HepG2 (cell line): ENCODE data around the gene FBH1. TPM values are rescaled to one million over a fixed set of nuclear protein-coding genes. Genes with fewer than 3 reads are reported as not detected.

Source experiments
- ARID2 ChIP-seq: sonication (generic); formaldehyde crosslinking; IDR thresholded peaks from 2 replicates; pipeline ENCODE4 v1.8.1; 2022; ENCODE audit warnings: mild to moderate bottlenecking, missing genetic modification reagents, borderline replicate concordance
- FOSL1 ChIP-seq: sonication (generic); formaldehyde crosslinking; IDR thresholded peaks from 2 replicates; pipeline ENCODE4 v1.9.0; 2021; ENCODE audit warnings: missing genetic modification reagents, borderline replicate concordance
- HMG20B ChIP-seq: conservative IDR thresholded peaks from 2 replicates; pipeline ENCODE4 v1.6.1; 2016; ENCODE audit warnings: missing genetic modification reagents, missing compliant biosample characterization
- NONO ChIP-seq, 2 experiments: fragments of 450-650 bp in 1 of 2; sonication (generic) in 1 of 2; formaldehyde crosslinking in 1 of 2; IDR thresholded peaks in 1 of 2; conservative IDR thresholded peaks in 1 of 2; 2 replicates each; pipeline versions ENCODE4 v1.6.1 to v1.8.0; 2017 to 2022; ENCODE audit warnings: mild to moderate bottlenecking in 1 of 2, missing genetic modification reagents in 1 of 2, moderate library complexity in 1 of 2
- PCBP1 ChIP-seq: fragments of 200-400 bp; formaldehyde crosslinking; IDR thresholded peaks from 2 replicates; pipeline ENCODE4 v1.6.1; 2017; ENCODE audit warnings: mild to moderate bottlenecking, low read depth, low read length, borderline replicate concordance
- POLR2AphosphoS5 ChIP-seq: IDR thresholded peaks from 2 replicates; pipeline ENCODE4 v1.6.1; 2012; ENCODE audit warnings: low read depth, low read length
- SOX13 ChIP-seq, 3 experiments: fragments of 450-650 bp in 1 of 3; sonication (generic) in 1 of 3; formaldehyde crosslinking in 1 of 3; IDR thresholded peaks in 2 of 3; conservative IDR thresholded peaks in 1 of 3; 2 replicates each; pipeline versions ENCODE4 v1.5.0 to v1.6.1; 2016 to 2020; ENCODE audit warnings: antibody characterized with exemption in 1 of 3, mild to moderate bottlenecking in 1 of 3, missing compliant biosample characterization in 1 of 3, missing genetic modification reagents in 1 of 3, moderate library complexity in 1 of 3
- STAT5B ChIP-seq: sonication (generic); formaldehyde crosslinking; IDR thresholded peaks from 2 replicates; pipeline ENCODE4 v1.4.0; 2020; ENCODE audit warnings: missing genetic modification reagents
- TCF7 ChIP-seq: sonication (generic); IDR thresholded peaks from 2 replicates; pipeline ENCODE4 v1.6.1; 2016; ENCODE audit warnings: antibody characterized with exemption, low read depth
- TFDP2 ChIP-seq: sonication (generic); formaldehyde crosslinking; IDR thresholded peaks from 2 replicates; pipeline ENCODE4 v1.4.0; 2020; ENCODE audit warnings: missing genetic modification reagents
- U2AF1 ChIP-seq: fragments of 200-400 bp; formaldehyde crosslinking; optimal IDR thresholded peaks from 2 replicates; pipeline ENCODE3; 2017; ENCODE audit warnings: mild to moderate bottlenecking, low read depth, low read length
- ZBTB38 ChIP-seq: sonication (generic); formaldehyde crosslinking; IDR thresholded peaks from 2 replicates; pipeline ENCODE4 v1.5.1; 2020; ENCODE audit warnings: mild to moderate bottlenecking, missing genetic modification reagents
- ZMYM4 ChIP-seq: sonication (generic); formaldehyde crosslinking; IDR thresholded peaks from 2 replicates; pipeline ENCODE4 v1.8.1; 2023; ENCODE audit warnings: mild to moderate bottlenecking, missing genetic modification reagents
- ZNF362 ChIP-seq: sonication (generic); formaldehyde crosslinking; IDR thresholded peaks from 2 replicates; pipeline ENCODE4 v1.4.0; 2020; ENCODE audit warnings: missing genetic modification reagents, mild to moderate bottlenecking, borderline replicate concordance
- ZNF530 ChIP-seq: sonication (generic); formaldehyde crosslinking; IDR thresholded peaks from 2 replicates; pipeline ENCODE4 v1.5.0; 2020; ENCODE audit warnings: low read depth, mild to moderate bottlenecking, missing genetic modification reagents
- ZNF644 ChIP-seq: IDR thresholded peaks from 2 replicates; pipeline ENCODE4 v1.6.1; 2016; ENCODE audit warnings: low read depth
- ZNF678 ChIP-seq: sonication (generic); formaldehyde crosslinking; IDR thresholded peaks from 2 replicates; pipeline ENCODE4 v1.4.0; 2020; ENCODE audit warnings: mild to moderate bottlenecking, missing genetic modification reagents
- ZNF891 ChIP-seq: sonication (generic); formaldehyde crosslinking; IDR thresholded peaks from 2 replicates; pipeline ENCODE4 v1.5.0; 2020; ENCODE audit warnings: mild to moderate bottlenecking, missing genetic modification reagents
- polyA plus RNA-seq, 8 experiments: library from polyadenylated mRNA; depleted of rRNA in 3 of 8; stranded (reverse) in 7 of 8; unstranded in 1 of 8; fragments of >200 nt; fragmentation: Illumina TruSeq in 4 of 8; extraction: Trizol in 4 of 8; gene quantifications; 2 replicates each; pipeline versions ENCODE4 v1.2.1 to v1.2.3, GENCODE V29; 2011 to 2016; ENCODE audit warnings: low read depth in 4 of 8, missing spikeins in 1 of 8, mixed read lengths in 1 of 8; ENCODE audit not compliant: insufficient read depth in 1 of 8
- total RNA-seq, 5 experiments: library from RNA; depleted of rRNA; stranded (reverse); fragments of >200 nt; fragmentation: Illumina TruSeq; extraction: Trizol; gene quantifications; 2 replicates each; pipeline ENCODE4 v1.2.3, GENCODE V29; 2016; ENCODE audit warnings: low read depth in 1 of 5
- TF ChIP-seq, protein P1 (sequence below): sonication (generic); formaldehyde crosslinking; IDR thresholded peaks from 2 replicates; pipeline ENCODE4 v1.5.0; 2020; ENCODE audit warnings: missing genetic modification reagents
- TF ChIP-seq, protein P2 (sequence below): sonication (generic); formaldehyde crosslinking; IDR thresholded peaks from 2 replicates; pipeline ENCODE4 v1.8.0; 2022; ENCODE audit warnings: missing genetic modification reagents, mild to moderate bottlenecking, borderline replicate concordance
- TF ChIP-seq, protein P3 (sequence below): sonication (generic); formaldehyde crosslinking; IDR thresholded peaks from 2 replicates; pipeline ENCODE4 v1.4.0; 2020; ENCODE audit warnings: low read depth, mild to moderate bottlenecking, missing genetic modification reagents

The FBH1 gene
- total and polyA plus RNA-seq, 2 of the 13 experiments (the other 11 are each of a cell fraction or from before 2014, with no cell fraction given): 48.8 to 60.3 TPM

DNA sequence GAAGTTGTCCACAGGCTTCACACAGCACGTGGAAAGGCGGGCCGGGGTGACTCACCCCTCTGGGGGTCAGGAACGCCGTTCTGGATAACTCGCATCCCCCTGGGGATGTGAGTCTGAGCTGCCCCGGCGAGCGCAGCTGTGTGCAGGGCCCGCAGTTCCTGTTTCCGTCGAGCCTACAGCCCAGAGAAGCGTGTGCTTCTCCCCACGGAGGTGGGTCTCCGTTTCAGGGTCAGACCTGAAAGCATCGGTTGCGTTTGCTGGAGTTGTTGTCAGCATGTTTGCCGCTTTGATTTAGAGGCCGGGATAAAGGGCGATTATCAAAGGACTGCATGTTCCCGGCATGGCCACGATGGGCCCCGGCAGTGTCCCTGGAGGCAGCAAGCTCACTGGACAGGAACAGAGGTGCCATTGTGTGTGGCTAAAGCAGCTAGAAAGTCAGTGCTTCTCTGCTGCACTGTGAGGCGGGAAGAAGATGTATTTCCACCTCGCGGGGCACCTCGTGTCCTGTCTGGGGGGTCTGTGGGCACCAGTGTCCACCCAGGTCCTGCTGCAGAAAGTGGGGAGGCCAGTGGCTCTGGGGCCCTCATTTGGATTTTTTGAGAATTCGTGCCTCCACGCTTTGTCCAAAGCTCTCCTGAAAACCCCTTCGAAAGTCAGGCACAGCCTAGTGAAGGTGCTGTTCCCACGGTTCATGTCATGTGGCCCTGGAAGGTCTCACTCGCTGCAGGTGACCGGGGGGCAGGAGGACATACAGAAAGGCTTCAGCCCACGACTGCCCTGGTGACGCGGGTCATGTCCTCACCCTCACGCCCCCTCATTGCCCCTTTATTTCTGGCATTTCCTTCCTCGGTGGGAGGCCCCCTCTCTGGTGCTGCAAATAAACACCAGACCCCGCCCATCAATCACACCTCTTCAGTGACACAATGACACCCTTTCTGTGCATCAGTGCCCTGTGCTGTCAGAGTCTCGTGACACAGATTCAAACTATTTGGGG, 49.4 kb upstream of the FBH1 start (continued):
- TF ChIP-seq TCF7: peak; percentile 62
- no peak for TF ChIP-seq U2AF1
- no peak for TF ChIP-seq SOX13 (IDR thresholded peaks at IDR 0.05)
- peak in 1 of 2 experiments; percentile 65; a peak in 1 of 4 replicates for TF ChIP-seq SOX13 (CRISPR knock-in tag; conservative IDR thresholded peaks at IDR 0.05 in 1 of 2, IDR thresholded peaks at IDR 0.05 in 1 of 2)
- TF ChIP-seq ZNF530 (CRISPR knock-in tag): 0 out of 2 replicates have a peak, but pooled peaks have one; percentile 3
- 0 out of 2 replicates have a peak, but pooled peaks have one; percentile 14 for TF ChIP-seq ZNF644 (CRISPR knock-in tag)
- TF ChIP-seq, protein P1, sequence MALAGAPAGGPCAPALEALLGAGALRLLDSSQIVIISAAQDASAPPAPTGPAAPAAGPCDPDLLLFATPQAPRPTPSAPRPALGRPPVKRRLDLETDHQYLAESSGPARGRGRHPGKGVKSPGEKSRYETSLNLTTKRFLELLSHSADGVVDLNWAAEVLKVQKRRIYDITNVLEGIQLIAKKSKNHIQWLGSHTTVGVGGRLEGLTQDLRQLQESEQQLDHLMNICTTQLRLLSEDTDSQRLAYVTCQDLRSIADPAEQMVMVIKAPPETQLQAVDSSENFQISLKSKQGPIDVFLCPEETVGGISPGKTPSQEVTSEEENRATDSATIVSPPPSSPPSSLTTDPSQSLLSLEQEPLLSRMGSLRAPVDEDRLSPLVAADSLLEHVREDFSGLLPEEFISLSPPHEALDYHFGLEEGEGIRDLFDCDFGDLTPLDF (CRISPR knock-in tag): no peak
- no peak for TF ChIP-seq FOSL1 (CRISPR knock-in tag)
- no peak for TF ChIP-seq PCBP1
- TF ChIP-seq TFDP2 (CRISPR knock-in tag): peak; percentile 37; the same call in 1 of the 2 replicates
- no peak for TF ChIP-seq STAT5B (CRISPR knock-in tag)
- no peak for TF ChIP-seq HMG20B (CRISPR knock-in tag)
- 0 out of 2 replicates have a peak, but pooled peaks have one; percentile 22 for TF ChIP-seq POLR2AphosphoS5
- TF ChIP-seq NONO (IDR thresholded peaks at IDR 0.05): no peak
- peak; percentile 40; the same call in 1 of the 2 replicates for TF ChIP-seq NONO (CRISPR knock-in tag; conservative IDR thresholded peaks at IDR 0.05)
- TF ChIP-seq, protein P2, sequence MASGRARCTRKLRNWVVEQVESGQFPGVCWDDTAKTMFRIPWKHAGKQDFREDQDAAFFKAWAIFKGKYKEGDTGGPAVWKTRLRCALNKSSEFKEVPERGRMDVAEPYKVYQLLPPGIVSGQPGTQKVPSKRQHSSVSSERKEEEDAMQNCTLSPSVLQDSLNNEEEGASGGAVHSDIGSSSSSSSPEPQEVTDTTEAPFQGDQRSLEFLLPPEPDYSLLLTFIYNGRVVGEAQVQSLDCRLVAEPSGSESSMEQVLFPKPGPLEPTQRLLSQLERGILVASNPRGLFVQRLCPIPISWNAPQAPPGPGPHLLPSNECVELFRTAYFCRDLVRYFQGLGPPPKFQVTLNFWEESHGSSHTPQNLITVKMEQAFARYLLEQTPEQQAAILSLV (CRISPR knock-in tag): no peak
- TF ChIP-seq, protein P3, sequence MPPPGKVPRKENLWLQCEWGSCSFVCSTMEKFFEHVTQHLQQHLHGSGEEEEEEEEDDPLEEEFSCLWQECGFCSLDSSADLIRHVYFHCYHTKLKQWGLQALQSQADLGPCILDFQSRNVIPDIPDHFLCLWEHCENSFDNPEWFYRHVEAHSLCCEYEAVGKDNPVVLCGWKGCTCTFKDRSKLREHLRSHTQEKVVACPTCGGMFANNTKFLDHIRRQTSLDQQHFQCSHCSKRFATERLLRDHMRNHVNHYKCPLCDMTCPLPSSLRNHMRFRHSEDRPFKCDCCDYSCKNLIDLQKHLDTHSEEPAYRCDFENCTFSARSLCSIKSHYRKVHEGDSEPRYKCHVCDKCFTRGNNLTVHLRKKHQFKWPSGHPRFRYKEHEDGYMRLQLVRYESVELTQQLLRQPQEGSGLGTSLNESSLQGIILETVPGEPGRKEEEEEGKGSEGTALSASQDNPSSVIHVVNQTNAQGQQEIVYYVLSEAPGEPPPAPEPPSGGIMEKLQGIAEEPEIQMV (CRISPR knock-in tag): no peak; the same call in 1 of the 2 replicates
- TF ChIP-seq ARID2: 0 out of 2 replicates have a peak, but pooled peaks have one; percentile 66
- TF ChIP-seq ZNF362: peak; percentile 35; the same call in 1 of the 2 replicates
- no peak for TF ChIP-seq ZNF678 (CRISPR knock-in tag)
- TF ChIP-seq ZBTB38 (CRISPR knock-in tag): 0 out of 2 replicates have a peak, but pooled peaks have one; percentile 49
- TF ChIP-seq ZMYM4 (CRISPR knock-in tag): no peak
- no peak for TF ChIP-seq ZNF891 (CRISPR knock-in tag)
